ENCODE measurements around the gene LLGL2. TPM values are rescaled to one million over a fixed set of nuclear protein-coding genes. Genes with fewer than 3 reads are reported as not detected.

The LLGL2 gene
- total RNA-seq, 4 donors from 2014 or later, result 0.78 to 7.1 (median 1.4) TPM

DNA sequence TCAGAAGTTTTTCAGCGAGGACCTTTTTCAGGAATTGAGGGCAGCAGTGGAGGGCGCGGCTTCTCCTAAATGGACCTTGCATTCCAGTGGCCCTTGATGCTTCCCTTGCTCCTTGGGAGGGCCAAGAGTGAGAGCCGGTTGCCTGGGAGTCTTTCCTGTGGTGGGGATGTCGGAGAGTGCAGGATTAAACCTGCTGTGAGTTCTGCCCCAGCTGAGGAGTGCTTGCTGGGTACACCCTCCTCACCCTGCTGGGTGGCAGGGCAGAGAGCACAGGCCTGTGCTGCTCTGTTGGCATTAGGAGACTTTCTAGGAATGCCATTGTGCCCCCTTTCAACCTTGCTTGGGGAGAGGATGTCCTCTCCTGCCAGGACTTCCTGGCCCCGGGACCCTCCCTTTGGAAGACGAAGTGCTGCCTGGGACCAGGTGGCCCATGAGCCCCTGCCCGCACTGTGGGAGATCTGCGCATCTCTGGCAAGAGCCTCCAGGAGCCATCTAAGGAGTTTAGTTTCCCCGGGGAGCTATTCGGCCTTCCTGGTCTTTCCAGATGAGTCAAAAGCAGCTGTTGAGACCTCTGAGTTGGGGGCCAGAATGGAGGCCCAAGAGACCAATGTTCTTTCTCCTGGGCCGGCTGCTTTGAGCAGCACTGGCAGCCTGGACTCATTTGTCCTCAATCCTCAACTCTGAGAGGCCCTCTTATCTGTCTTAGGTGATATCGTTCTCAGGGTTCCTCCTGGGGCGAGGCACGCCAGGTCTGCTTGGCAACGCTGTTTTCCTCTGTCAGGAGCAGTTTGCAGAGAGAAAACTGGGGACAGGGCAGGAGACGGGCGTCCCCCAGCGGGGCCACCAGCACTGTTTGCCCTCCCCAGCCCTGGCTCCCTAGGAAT, 5.6 kb downstream of the LLGL2 start:
- no peak for ATAC-seq
- H3K4me3 ChIP-seq, result no peak overlapping the region
- intact Hi-C loops (cut with DNase I; ENCODE audit: low total_unique reads) (no loop called here), in situ Hi-C loops (cut with MboI; ENCODE audit: low sequenced_read_pairs in 4 of 4) (loop anchor here in 3 of 4 donors (25.0 kb wide), 1 partner anchor 219 kb away; no protein-coding TSS in a partner anchor)
- no peaks in the 10 kb centered on the region for H3K9me3 ChIP-seq
- H3K36me3 ChIP-seq, result no peaks in the 10 kb centered on the region
- no peak overlapping the region for H3K27ac ChIP-seq
- TF ChIP-seq, protein P1, sequence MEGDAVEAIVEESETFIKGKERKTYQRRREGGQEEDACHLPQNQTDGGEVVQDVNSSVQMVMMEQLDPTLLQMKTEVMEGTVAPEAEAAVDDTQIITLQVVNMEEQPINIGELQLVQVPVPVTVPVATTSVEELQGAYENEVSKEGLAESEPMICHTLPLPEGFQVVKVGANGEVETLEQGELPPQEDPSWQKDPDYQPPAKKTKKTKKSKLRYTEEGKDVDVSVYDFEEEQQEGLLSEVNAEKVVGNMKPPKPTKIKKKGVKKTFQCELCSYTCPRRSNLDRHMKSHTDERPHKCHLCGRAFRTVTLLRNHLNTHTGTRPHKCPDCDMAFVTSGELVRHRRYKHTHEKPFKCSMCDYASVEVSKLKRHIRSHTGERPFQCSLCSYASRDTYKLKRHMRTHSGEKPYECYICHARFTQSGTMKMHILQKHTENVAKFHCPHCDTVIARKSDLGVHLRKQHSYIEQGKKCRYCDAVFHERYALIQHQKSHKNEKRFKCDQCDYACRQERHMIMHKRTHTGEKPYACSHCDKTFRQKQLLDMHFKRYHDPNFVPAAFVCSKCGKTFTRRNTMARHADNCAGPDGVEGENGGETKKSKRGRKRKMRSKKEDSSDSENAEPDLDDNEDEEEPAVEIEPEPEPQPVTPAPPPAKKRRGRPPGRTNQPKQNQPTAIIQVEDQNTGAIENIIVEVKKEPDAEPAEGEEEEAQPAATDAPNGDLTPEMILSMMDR (IDR thresholded peaks at IDR 0.05 in 4 of 5, conservative IDR thresholded peaks at IDR 0.05 in 1 of 5), result no peak
- no peak for TF ChIP-seq POLR2A (IDR thresholded peaks at IDR 0.05)
- H3K27me3 ChIP-seq, result peaks cover 8 to 16% (median 10%) of the 10 kb centered on the region in 3 donors
- DNase-seq, result no peak
- H3K4me1 ChIP-seq, result peaks cover 2 to 6% of the 10 kb centered on the region in 2 donors

DNA sequence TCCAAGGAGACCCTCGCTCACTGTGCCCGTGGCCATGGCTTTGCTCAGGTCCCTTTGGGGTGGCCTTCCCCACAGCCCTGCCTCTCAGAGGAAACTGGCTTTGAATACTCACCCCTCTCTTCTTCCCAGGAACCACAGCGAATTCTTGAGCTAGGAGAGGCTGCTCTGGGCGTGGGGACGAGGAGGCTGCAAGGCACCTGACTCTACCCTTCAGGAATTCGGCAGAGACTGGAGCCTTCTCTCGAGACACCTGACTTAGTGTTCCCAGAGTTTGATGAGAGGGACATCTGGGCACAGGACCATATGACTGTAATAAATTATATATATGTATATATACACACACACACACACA, 6.2 kb downstream of the LLGL2 start:
- no peaks in the 10 kb centered on the region for H3K36me3 ChIP-seq
- no peaks in the 10 kb centered on the region for H3K9me3 ChIP-seq
- H3K4me3 ChIP-seq, result no peak overlapping the region
- in situ Hi-C loops (cut with MboI; ENCODE audit: low sequenced_read_pairs in 4 of 4), result loop anchor here in 3 of 4 donors (25.0 kb wide), 1 partner anchor 219 kb away; no protein-coding TSS in a partner anchor
- H3K4me1 ChIP-seq, result no peaks in the 10 kb centered on the region
- no peak for ATAC-seq
- intact Hi-C loops (cut with DNase I; ENCODE audit: low total_unique reads), result no loop called here
- no peak for DNase-seq
- H3K27ac ChIP-seq, result no peak overlapping the region
- TF ChIP-seq, protein P1 (IDR thresholded peaks at IDR 0.05 in 4 of 5, conservative IDR thresholded peaks at IDR 0.05 in 1 of 5), result no peak
- TF ChIP-seq POLR2A (IDR thresholded peaks at IDR 0.05), result no peak
- H3K27me3 ChIP-seq, result peaks cover 2 to 10% (median 4%) of the 10 kb centered on the region in 3 donors

DNA sequence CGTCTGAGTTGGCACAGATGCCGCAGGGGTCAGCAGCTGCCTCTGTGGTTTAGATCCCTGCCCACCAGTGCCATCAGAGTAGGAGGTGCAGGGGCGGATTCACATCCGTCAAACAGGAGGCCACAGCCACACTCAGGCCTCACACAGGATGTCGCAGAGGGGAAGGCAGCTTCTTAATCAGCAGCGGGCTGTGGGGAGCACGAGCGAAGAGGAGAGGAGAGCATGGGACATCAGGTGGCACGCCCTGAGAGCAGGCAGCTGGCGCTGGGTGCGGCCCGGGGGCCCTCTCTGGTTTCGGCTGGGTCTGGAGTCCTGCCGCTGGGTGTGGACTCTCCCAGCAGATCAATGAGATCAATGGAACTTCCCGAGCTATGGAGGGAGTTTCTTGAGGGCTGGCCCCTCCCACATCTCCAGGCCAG, 9.6 kb downstream of the LLGL2 start:
- H3K4me1 ChIP-seq, result no peaks in the 10 kb centered on the region
- no peaks in the 10 kb centered on the region for H3K36me3 ChIP-seq
- intact Hi-C loops (cut with DNase I; ENCODE audit: low total_unique reads) (no loop called here), in situ Hi-C loops (cut with MboI; ENCODE audit: low sequenced_read_pairs in 4 of 4) (loop anchor here in 3 of 4 donors (25.0 kb wide), 1 partner anchor 223 kb away; no protein-coding TSS in a partner anchor)
- no peak overlapping the region for H3K27ac ChIP-seq
- H3K9me3 ChIP-seq, result no peaks in the 10 kb centered on the region
- ATAC-seq, result no peak
- no peaks in the 10 kb centered on the region for H3K27me3 ChIP-seq
- TF ChIP-seq POLR2A (IDR thresholded peaks at IDR 0.05), result no peak
- TF ChIP-seq, protein P1 (IDR thresholded peaks at IDR 0.05 in 4 of 5, conservative IDR thresholded peaks at IDR 0.05 in 1 of 5), result no peak
- H3K4me3 ChIP-seq, result no peak overlapping the region
- DNase-seq, result no peak

DNA sequence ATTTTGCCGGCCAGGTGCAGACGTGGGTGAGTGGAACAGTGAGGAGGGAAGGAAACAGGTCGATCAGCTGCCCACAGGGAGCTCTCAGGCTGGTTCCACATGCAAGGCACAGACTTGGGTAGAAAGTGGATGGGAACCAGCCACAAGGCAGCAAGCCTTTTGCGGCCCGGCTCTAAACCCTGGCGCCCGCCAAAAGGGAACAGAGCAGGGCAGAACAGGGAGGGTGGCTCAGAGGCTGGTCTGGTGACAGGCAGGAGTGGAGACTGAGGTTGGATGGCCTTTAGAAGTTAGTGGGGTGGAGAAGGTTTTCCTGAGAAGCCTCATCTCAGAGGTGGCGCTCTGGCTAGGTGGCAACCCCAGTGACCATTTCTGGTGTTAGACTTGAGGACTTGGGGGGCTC, 10.4 kb downstream of the LLGL2 start:
- no peaks in the 10 kb centered on the region for H3K36me3 ChIP-seq
- H3K27ac ChIP-seq, result no peak overlapping the region
- DNase-seq (no peak), ATAC-seq (no peak)
- no peaks in the 10 kb centered on the region for H3K9me3 ChIP-seq
- TF ChIP-seq POLR2A (IDR thresholded peaks at IDR 0.05), result no peak
- TF ChIP-seq, protein P1 (IDR thresholded peaks at IDR 0.05 in 4 of 5, conservative IDR thresholded peaks at IDR 0.05 in 1 of 5), result no peak
- in situ Hi-C loops (cut with MboI; ENCODE audit: low sequenced_read_pairs in 4 of 4), result loop anchor here in 3 of 4 donors (25.0 kb wide), 1 partner anchor 224 kb away; no protein-coding TSS in a partner anchor
- H3K4me3 ChIP-seq, result no peak overlapping the region
- intact Hi-C loops (cut with DNase I; ENCODE audit: low total_unique reads), result no loop called here
- no peaks in the 10 kb centered on the region for H3K27me3 ChIP-seq
- no peaks in the 10 kb centered on the region for H3K4me1 ChIP-seq
